ENCODE measurements around the gene TLR8.

TLR8 gene

GRCh38 chrX:12887141-12887540 lies 19.3 kb upstream of the TLR8 start:
- no peak for TF ChIP-seq CTCF (IDR thresholded peaks at IDR 0.05; ENCODE audit: low read depth, low read length)
- in situ Hi-C loops (cut with HindIII; ENCODE audit: low sequenced_read_pairs): no loop called here
- DNase-seq (ENCODE audit: low read depth, low spot score): no peak
- no peak overlapping the region for H3K4me3 ChIP-seq (ENCODE audit: low read depth, low read length)

GRCh38 chrX:12887767-12888166 lies 18.7 kb upstream of the TLR8 start:
- no peak for DNase-seq (ENCODE audit: low read depth, low spot score)
- no peak overlapping the region for H3K4me3 ChIP-seq (ENCODE audit: low read depth, low read length)
- in situ Hi-C loops (cut with HindIII; ENCODE audit: low sequenced_read_pairs): no loop called here
- no peak for TF ChIP-seq CTCF (IDR thresholded peaks at IDR 0.05; ENCODE audit: low read depth, low read length)

GRCh38 chrX:12890467-12890866 lies 16.0 kb upstream of the TLR8 start:
- no peak overlapping the region for H3K4me3 ChIP-seq (ENCODE audit: low read depth, low read length)
- TF ChIP-seq CTCF (IDR thresholded peaks at IDR 0.05; ENCODE audit: low read depth, low read length): no peak
- no peak for DNase-seq (ENCODE audit: low read depth, low spot score)
- in situ Hi-C loops (cut with HindIII; ENCODE audit: low sequenced_read_pairs): no loop called here

- no peak for TF ChIP-seq CTCF (IDR thresholded peaks at IDR 0.05; ENCODE audit: low read depth, low read length)
- DNase-seq (ENCODE audit: low read depth, low spot score): no peak
- in situ Hi-C loops (cut with HindIII; ENCODE audit: low sequenced_read_pairs): no loop called here
- no peak overlapping the region for H3K4me3 ChIP-seq (ENCODE audit: low read depth, low read length)
These were observed 15.2 kb upstream of the TLR8 start for GRCh38 chrX:12891171-12891570.

- TF ChIP-seq CTCF (IDR thresholded peaks at IDR 0.05; ENCODE audit: low read depth, low read length): no peak
- in situ Hi-C loops (cut with HindIII; ENCODE audit: low sequenced_read_pairs): no loop called here
- no peak overlapping the region for H3K4me3 ChIP-seq (ENCODE audit: low read depth, low read length)
- no peak for DNase-seq (ENCODE audit: low read depth, low spot score)
These were observed 14.4 kb upstream of the TLR8 start for GRCh38 chrX:12891915-12892506.

- no peak for TF ChIP-seq CTCF (IDR thresholded peaks at IDR 0.05; ENCODE audit: low read depth, low read length)
- H3K4me3 ChIP-seq (ENCODE audit: low read depth, low read length): no peak overlapping the region
- no peak for DNase-seq (ENCODE audit: low read depth, low spot score)
- in situ Hi-C loops (cut with HindIII; ENCODE audit: low sequenced_read_pairs): no loop called here
These were observed 13.7 kb upstream of the TLR8 start for GRCh38 chrX:12892716-12893115.

Measured in astrocyte of the spinal cord (primary cell).